Smooth muscle cell (in vitro differentiated cells): ENCODE measurements around the gene ADM2. TPM values are rescaled to one million over a fixed set of nuclear protein-coding genes. Genes with fewer than 3 reads are reported as not detected.
A peak's percentile ranks its signal among the peaks of the same experiment; 100 is the strongest.

ENCODE experiments used
- DNase-seq: peaks from one replicate; lab custom pipeline; 2025; ENCODE audit not compliant: unreplicated experiment; lab: John Stamatoyannopoulos, UW
- H2AFZ ChIP-seq: fragments of 200-600 bp; sonication (generic); 2 replicates; pipeline ENCODE4 v1.6.0; 2016; ENCODE audit warnings: antibody characterized with exemption, low read depth, mild to moderate bottlenecking
- H3F3A ChIP-seq: fragments of 200-600 bp; sonication (generic); 2 replicates; pipeline ENCODE4 v1.6.0; 2017; ENCODE audit warnings: antibody characterized with exemption, low read depth
- H3K27ac ChIP-seq: fragments of 200-600 bp; sonication (generic); 2 replicates; pipeline ENCODE4 v1.5.1; 2016; ENCODE audit warnings: low read depth, mild to moderate bottlenecking
- H3K27me3 ChIP-seq: fragments of 200-600 bp; sonication (generic); 2 replicates; pipeline ENCODE4 v1.6.1; 2016; ENCODE audit warnings: low read depth, mild to moderate bottlenecking
- H3K36me3 ChIP-seq: fragments of 200-600 bp; sonication (generic); 2 replicates; pipeline ENCODE4 v1.5.1; 2016; ENCODE audit warnings: low read depth
- H3K4me1 ChIP-seq: fragments of 200-600 bp; sonication (generic); 2 replicates; pipeline ENCODE4 v1.5.1; 2016; ENCODE audit warnings: low read depth
- H3K4me2 ChIP-seq: fragments of 200-600 bp; sonication (generic); 2 replicates; pipeline ENCODE4 v1.6.0; 2016; ENCODE audit warnings: mild to moderate bottlenecking
- H3K4me3 ChIP-seq: fragments of 200-600 bp; sonication (generic); 2 replicates; pipeline ENCODE4 v1.5.1; 2016; ENCODE audit warnings: mild to moderate bottlenecking
- H3K79me2 ChIP-seq: fragments of 200-600 bp; sonication (generic); 2 replicates; pipeline ENCODE4 v1.6.0; 2016; ENCODE audit warnings: low read depth, mild to moderate bottlenecking
- H3K9ac ChIP-seq: fragments of 200-600 bp; sonication (generic); 2 replicates; pipeline ENCODE4 v1.6.0; 2016; ENCODE audit warnings: low read depth
- H3K9me3 ChIP-seq: fragments of 200-600 bp; sonication (generic); replicated peaks from 2 replicates; pipeline ENCODE4 v1.5.1; 2016; ENCODE audit warnings: low read depth
- H4K20me1 ChIP-seq: fragments of 200-600 bp; sonication (generic); 2 replicates; pipeline ENCODE4 v1.6.0; 2016; ENCODE audit warnings: low read depth
- WGBS: methylation state at CpG from one replicate; pipeline ENCODE4 v1.1.7; 2016; ENCODE audit warnings: low lambda C conversion rate; 5-methylcytosine and 5-hydroxymethylcytosine counted together
- polyA plus RNA-seq: library from polyadenylated mRNA; unstranded; fragments of >200 nt; fragmentation: Nextera tagmentation; extraction: Ambion mirVana; gene quantifications from 2 replicates; pipeline ENCODE4 v1.2.1, GENCODE V29; 2016
- total RNA-seq: library from RNA; depleted of rRNA; stranded (reverse); fragments of >200 nt; gene quantifications from 2 replicates; pipeline ENCODE4 v1.2.3, GENCODE V29; 2014
- TF ChIP-seq, protein P1 (sequence below): fragments of 200-600 bp; sonication (generic); IDR thresholded peaks from 2 replicates; pipeline ENCODE4 v1.5.1; 2017; ENCODE audit warnings: borderline replicate concordance, mild to moderate bottlenecking, antibody characterized with exemption; ENCODE audit not compliant: insufficient read depth, poor library complexity, severe bottlenecking

ADM2 gene
- total and polyA plus RNA-seq, 2 experiments from 2014 or later = 4.1 to 15.8 TPM

DNA sequence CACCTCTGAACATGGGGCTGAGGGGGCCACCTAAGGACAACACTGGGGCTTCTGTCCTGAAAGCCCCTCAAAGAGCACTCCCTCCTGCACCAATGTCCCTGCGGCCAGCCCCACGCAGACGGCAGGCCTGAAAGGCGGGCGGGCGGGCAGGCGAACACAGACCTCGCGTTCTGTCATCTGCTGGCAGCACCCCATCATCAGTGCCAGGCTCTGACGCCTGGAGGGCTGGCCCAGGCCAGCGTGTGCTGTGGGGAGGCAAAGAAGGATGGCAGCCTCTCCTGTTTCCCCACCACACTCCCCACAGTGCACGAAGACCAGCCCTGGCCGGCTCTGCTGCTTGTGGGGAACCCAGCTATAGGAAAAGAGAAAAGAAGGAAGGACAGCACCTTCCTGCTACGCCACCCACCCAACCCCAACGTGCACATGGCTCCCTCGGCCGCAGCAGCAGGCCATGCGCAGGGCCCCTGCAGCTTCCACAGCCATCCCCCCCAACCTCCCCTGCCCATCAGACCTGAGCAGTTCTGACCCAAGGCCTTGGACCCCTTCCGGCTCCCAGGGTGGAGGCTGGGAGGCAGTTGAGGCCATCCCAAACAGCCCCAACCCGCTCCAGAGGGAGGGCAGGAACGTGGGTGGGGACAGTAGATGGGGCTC lies 10.0 kb upstream of the ADM2 start:
- H3K9me3 ChIP-seq = no peaks in the 10 kb centered on the region
- H3K4me1 ChIP-seq = peaks cover 18% of the 10 kb centered on the region
- H3K4me2 ChIP-seq = no peak overlapping the region
- H3K4me3 ChIP-seq = no peak overlapping the region
- no peak overlapping the region for H2AFZ ChIP-seq
- peaks cover 69% of the 10 kb centered on the region for H3K79me2 ChIP-seq
- no peak for DNase-seq
- no peaks in the 10 kb centered on the region for H3K27me3 ChIP-seq
- no peak overlapping the region for H3K27ac ChIP-seq
- H3K9ac ChIP-seq = no peak overlapping the region
- WGBS = 92% methylated on average over 16 of the region's 21 CpGs
- H4K20me1 ChIP-seq = peaks cover 82% of the 10 kb centered on the region
- H3K36me3 ChIP-seq = no peaks in the 10 kb centered on the region
- TF ChIP-seq, protein P1, sequence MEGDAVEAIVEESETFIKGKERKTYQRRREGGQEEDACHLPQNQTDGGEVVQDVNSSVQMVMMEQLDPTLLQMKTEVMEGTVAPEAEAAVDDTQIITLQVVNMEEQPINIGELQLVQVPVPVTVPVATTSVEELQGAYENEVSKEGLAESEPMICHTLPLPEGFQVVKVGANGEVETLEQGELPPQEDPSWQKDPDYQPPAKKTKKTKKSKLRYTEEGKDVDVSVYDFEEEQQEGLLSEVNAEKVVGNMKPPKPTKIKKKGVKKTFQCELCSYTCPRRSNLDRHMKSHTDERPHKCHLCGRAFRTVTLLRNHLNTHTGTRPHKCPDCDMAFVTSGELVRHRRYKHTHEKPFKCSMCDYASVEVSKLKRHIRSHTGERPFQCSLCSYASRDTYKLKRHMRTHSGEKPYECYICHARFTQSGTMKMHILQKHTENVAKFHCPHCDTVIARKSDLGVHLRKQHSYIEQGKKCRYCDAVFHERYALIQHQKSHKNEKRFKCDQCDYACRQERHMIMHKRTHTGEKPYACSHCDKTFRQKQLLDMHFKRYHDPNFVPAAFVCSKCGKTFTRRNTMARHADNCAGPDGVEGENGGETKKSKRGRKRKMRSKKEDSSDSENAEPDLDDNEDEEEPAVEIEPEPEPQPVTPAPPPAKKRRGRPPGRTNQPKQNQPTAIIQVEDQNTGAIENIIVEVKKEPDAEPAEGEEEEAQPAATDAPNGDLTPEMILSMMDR = no peak
- no peaks in the 10 kb centered on the region for H3F3A ChIP-seq

GRCh38 chr22:50471962-50472361 lies 9.4 kb upstream of the ADM2 start:
- Histone ChIP-seq H3K4me1 (peaks cover 18% of the 10 kb centered on the region), H3K27ac (no peak overlapping the region), H3K36me3 (no peaks in the 10 kb centered on the region), H3F3A (no peaks in the 10 kb centered on the region), H3K79me2 (peaks cover 69% of the 10 kb centered on the region), H2AFZ (no peak overlapping the region), H3K9me3 (no peaks in the 10 kb centered on the region), H3K9ac (no peak overlapping the region), H3K4me3 (no peak overlapping the region), H4K20me1 (peaks cover 76% of the 10 kb centered on the region), H3K27me3 (no peaks in the 10 kb centered on the region), H3K4me2 (no peak overlapping the region)
- TF ChIP-seq, protein P1 = no peak
- DNase-seq = no peak
- WGBS = 82% methylated on average over 5 of the region's 5 CpGs

DNA sequence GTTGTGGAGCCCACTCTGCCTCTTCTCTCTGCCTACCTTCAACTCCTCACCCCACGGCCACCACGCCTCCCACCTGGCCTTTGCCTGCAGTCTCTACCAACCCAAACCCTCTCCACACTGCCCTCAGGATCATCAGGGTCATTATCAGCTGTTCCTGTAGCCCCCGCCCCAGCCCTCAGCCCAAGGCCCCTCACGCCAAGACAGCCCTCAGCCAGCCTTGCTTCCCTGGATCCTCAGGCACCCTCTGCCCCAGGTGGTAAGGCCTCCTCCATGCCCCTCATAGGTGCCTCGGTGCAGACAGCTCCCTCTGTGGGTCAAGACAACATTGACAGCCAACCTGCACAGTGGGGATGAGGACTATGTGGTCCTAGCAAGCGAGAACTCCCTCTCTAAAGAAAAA lies 8.3 kb upstream of the ADM2 start:
- Histone ChIP-seq H3K36me3 (no peaks in the 10 kb centered on the region), H4K20me1 (peaks cover 64% of the 10 kb centered on the region), H3K27me3 (no peaks in the 10 kb centered on the region), H3K4me3 (peak overlapping the region; percentile 94), H3F3A (no peaks in the 10 kb centered on the region), H3K9me3 (no peaks in the 10 kb centered on the region), H3K79me2 (peaks cover 66% of the 10 kb centered on the region), H3K9ac (peak overlapping the region; percentile 35), H2AFZ (no peak overlapping the region), H3K27ac (peak overlapping the region; percentile 68), H3K4me1 (peaks cover 18% of the 10 kb centered on the region), H3K4me2 (peak overlapping the region; percentile 94)
- TF ChIP-seq, protein P1 = peak; percentile 25
- WGBS = 88% methylated on average over 6 of the region's 6 CpGs
- DNase-seq = no peak
